Vagina (tissue), 2 donors: Measurements from ENCODE around the gene RUNX2. TPM values are rescaled to one million over a fixed set of nuclear protein-coding genes. Genes with fewer than 3 reads are reported as not detected.

Experiments used
- DNase-seq, 2 donors: peaks; one replicate each; pipeline ENCODE4 v3.0.0-alpha.2; 2017; ENCODE audit errors: extremely low spot score in 2 of 2
- H3K27ac ChIP-seq: fragments of 200-600 bp; sonication (generic); one replicate; pipeline ENCODE4 v1.5.1; 2019
- H3K27me3 ChIP-seq: fragments of 200-600 bp; sonication (generic); one replicate; pipeline ENCODE4 v1.5.1; 2019
- H3K36me3 ChIP-seq, 2 donors: fragments of 200-600 bp; sonication (generic); one replicate each; pipeline ENCODE4 v1.5.1; 2017 to 2019
- H3K4me1 ChIP-seq: fragments of 200-600 bp; sonication (generic); one replicate; pipeline ENCODE4 v1.5.1; 2019
- H3K4me3 ChIP-seq, 2 donors: fragments of 200-600 bp; sonication (generic); 1 replicate in 1 of 2; 2 replicates in 1 of 2; pipeline ENCODE4 v1.5.1; 2016 to 2019
- H3K9me3 ChIP-seq: fragments of 200-600 bp; sonication (generic); one replicate; pipeline ENCODE4 v1.5.1; 2019
- CTCF ChIP-seq, 3 experiments: fragments of 450-650 bp in 2 of 3; fragments of 200-600 bp in 1 of 3; sonication (generic) in 1 of 3; IDR thresholded peaks; one replicate each; pipeline ENCODE4 v1.5.1; 2017 to 2019; ENCODE audit warnings: antibody characterized with exemption in 3 of 3, mild to moderate bottlenecking in 2 of 3, moderate library complexity in 2 of 3
- POLR2A ChIP-seq, 2 donors: fragments of 450-650 bp; IDR thresholded peaks; one replicate each; pipeline ENCODE4 v1.6.1; 2017; ENCODE audit warnings: antibody characterized with exemption in 2 of 2, mild to moderate bottlenecking in 2 of 2, moderate library complexity in 2 of 2
- POLR2AphosphoS5 ChIP-seq, 2 donors: sonication (generic); formaldehyde crosslinking; IDR thresholded peaks; one replicate each; pipeline ENCODE4 v1.9.0; 2017; ENCODE audit warnings: antibody characterized with exemption in 2 of 2, mild to moderate bottlenecking in 2 of 2, low read depth in 1 of 2; ENCODE audit not compliant: insufficient read depth in 1 of 2
- intact Hi-C: fragments of 100-400 bp; cut with DNase I; formaldehyde crosslinking; loops from one replicate; pipeline ENCODE4 v1.15.1; 2023
- total RNA-seq: library from RNA; depleted of rRNA; stranded (reverse); fragments of >200 nt; gene quantifications from one replicate; pipeline ENCODE4 v1.2.3, GENCODE V29; 2016

The RUNX2 gene
- total RNA-seq, 1 donor from 2014 or later: 13.0 TPM

- Histone ChIP-seq H3K4me3 (no peak overlapping the region), H3K27ac (no peak overlapping the region), H3K4me1 (peaks cover 35% of the 10 kb centered on the region), H3K9me3 (no peaks in the 10 kb centered on the region), H3K27me3 (no peaks in the 10 kb centered on the region), H3K36me3 (no peaks in the 10 kb centered on the region)
- intact Hi-C loops: no loop called here
- no peak for DNase-seq
- TF ChIP-seq POLR2A (IDR thresholded peaks at IDR 0.05): no peak
- no peak for TF ChIP-seq POLR2AphosphoS5 (IDR thresholded peaks at IDR 0.05; ENCODE audit: insufficient read depth in 1 of 2, low read depth in 1 of 2)
Measured at GRCh38 chr6:45439459-45439858, 111.3 kb downstream of the RUNX2 start.

DNA sequence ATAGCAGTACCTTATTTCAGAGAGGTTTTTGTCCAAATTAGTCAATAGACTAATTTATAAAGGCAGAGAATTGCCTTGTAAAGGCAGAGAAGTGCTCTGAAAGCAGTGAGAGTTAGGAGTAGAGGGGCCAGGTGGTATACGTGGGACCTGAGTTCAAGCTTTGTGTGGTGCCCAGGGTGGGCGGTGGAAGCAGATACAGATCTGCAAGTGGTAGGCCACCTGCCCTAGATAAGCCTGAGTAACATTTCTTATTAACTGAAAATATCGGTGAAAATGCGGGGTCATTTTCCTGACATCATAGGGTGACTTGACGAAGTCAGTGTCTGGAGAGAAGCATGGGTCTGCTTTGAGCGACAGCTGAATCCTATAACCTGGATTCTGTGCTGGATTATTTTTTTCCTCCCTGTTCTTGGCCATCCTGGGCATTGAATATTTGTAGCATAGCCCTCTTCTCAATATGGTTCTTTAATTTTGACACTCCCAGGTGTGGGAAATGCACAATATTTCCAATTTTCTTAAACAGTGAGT is 111.8 kb downstream of the RUNX2 start:
- H3K4me1 ChIP-seq: peaks cover 39% of the 10 kb centered on the region
- no peak for DNase-seq
- H3K4me3 ChIP-seq: no peak overlapping the region
- no peaks in the 10 kb centered on the region for H3K36me3 ChIP-seq
- H3K27me3 ChIP-seq: no peaks in the 10 kb centered on the region
- H3K9me3 ChIP-seq: no peaks in the 10 kb centered on the region
- H3K27ac ChIP-seq: no peak overlapping the region
- intact Hi-C loops: no loop called here
- TF ChIP-seq POLR2A (IDR thresholded peaks at IDR 0.05) (no peak), CTCF (IDR thresholded peaks at IDR 0.05) (no peak), POLR2AphosphoS5 (IDR thresholded peaks at IDR 0.05; ENCODE audit: insufficient read depth in 1 of 2, low read depth in 1 of 2) (no peak)

DNA sequence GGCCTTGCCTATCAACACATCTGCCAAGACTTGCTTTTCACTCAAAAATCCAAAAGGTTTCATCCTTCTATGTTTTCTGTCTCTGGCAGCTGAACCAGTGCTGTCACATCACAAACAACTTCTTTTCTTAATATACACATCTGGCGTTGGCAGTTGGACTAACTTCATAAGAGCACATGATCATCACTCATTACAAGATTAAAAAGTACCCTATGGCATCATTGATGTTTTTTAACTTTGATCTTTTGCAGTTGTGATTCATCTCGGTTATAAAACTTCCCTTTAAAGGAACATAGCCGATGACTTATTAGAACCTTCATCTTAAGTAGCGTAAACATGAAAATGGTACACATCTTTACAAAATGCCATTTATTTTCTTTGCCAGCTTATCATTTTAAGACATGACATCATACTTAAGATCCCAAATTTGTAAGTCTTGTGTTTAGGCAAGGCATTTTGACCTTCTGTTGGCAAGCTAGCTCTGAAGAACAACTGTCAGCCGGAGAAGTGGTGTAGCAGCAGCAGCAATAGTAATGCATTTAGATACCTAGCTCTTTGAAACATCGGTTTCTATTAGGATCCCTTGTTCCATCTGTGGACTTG is 113.8 kb downstream of the RUNX2 start:
- DNase-seq: no peak
- no peaks in the 10 kb centered on the region for H3K36me3 ChIP-seq
- intact Hi-C loops: no loop called here

GRCh38 chr6:45442716-45443115 is 114.6 kb downstream of the RUNX2 start:
- no peak for DNase-seq
- Histone ChIP-seq H3K4me3 (no peak overlapping the region), H3K36me3 (no peaks in the 10 kb centered on the region), H3K4me1 (peaks cover 49% of the 10 kb centered on the region), H3K27ac (no peak overlapping the region), H3K27me3 (no peaks in the 10 kb centered on the region), H3K9me3 (no peaks in the 10 kb centered on the region)
- no peak for TF ChIP-seq POLR2A (IDR thresholded peaks at IDR 0.05)
- no peak for TF ChIP-seq CTCF (IDR thresholded peaks at IDR 0.05)
- no peak for TF ChIP-seq POLR2AphosphoS5 (IDR thresholded peaks at IDR 0.05; ENCODE audit: insufficient read depth in 1 of 2, low read depth in 1 of 2)
- intact Hi-C loops: no loop called here

More for the DNA sequence above, 113.8 kb downstream of the RUNX2 start:
- no peak overlapping the region for H3K4me3 ChIP-seq
- H3K27me3 ChIP-seq: no peaks in the 10 kb centered on the region
- H3K4me1 ChIP-seq: peaks cover 51% of the 10 kb centered on the region
- H3K27ac ChIP-seq: peak overlapping the region; percentile 20
- TF ChIP-seq CTCF (IDR thresholded peaks at IDR 0.05) (no peak), POLR2A (IDR thresholded peaks at IDR 0.05) (no peak), POLR2AphosphoS5 (IDR thresholded peaks at IDR 0.05; ENCODE audit: insufficient read depth in 1 of 2, low read depth in 1 of 2) (peak in 1 of 2 donors; percentile 42)
- H3K9me3 ChIP-seq: no peaks in the 10 kb centered on the region

DNA sequence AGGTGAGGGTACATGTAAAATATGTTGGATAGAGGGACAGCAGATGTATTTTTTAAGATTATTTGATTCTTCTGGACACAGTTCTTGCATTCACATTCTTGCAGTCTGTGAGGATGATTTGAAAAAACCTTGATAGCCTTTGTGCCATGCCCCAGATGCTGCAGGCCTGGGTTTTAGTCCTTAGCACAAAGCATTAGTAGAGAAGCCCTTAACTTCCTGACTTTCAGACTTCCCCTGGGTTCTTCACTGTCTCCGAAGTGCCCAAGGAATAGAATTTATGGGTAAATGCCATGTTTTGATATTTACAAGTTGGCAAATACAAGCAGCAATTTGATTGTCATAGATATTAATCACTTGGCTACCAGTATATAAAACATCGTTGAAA is 117.2 kb downstream of the RUNX2 start:
- no peak for DNase-seq
- H3K27ac ChIP-seq: peak overlapping the region; percentile 34
- H3K36me3 ChIP-seq: no peaks in the 10 kb centered on the region
- intact Hi-C loops: no loop called here
- H3K9me3 ChIP-seq: no peaks in the 10 kb centered on the region
- no peaks in the 10 kb centered on the region for H3K27me3 ChIP-seq
- peaks cover 52% of the 10 kb centered on the region for H3K4me1 ChIP-seq
- TF ChIP-seq POLR2AphosphoS5 (IDR thresholded peaks at IDR 0.05; ENCODE audit: insufficient read depth in 1 of 2, low read depth in 1 of 2) (no peak), CTCF (IDR thresholded peaks at IDR 0.05) (no peak), POLR2A (IDR thresholded peaks at IDR 0.05) (no peak)
- no peak overlapping the region for H3K4me3 ChIP-seq
